Thyroid gland (tissue), 4 donors: Measurements from ENCODE around the gene KLK1. TPM values are rescaled to one million over a fixed set of nuclear protein-coding genes. Genes with fewer than 3 reads are reported as not detected.

Source experiments
- DNase-seq, 2 donors: peaks; one replicate each; pipeline ENCODE4 v3.0.0-alpha.2; 2019
- H3K27ac ChIP-seq, 3 donors: fragments of 200-600 bp; sonication (generic); 1 replicate in 2 of 3; 2 replicates in 1 of 3; pipeline ENCODE4 v1.5.1; 2016 to 2019; ENCODE audit warnings: mild to moderate bottlenecking in 1 of 3, moderate library complexity in 1 of 3
- H3K27me3 ChIP-seq: fragments of 200-600 bp; sonication (generic); one replicate; pipeline ENCODE4 v1.5.1; 2019
- H3K36me3 ChIP-seq, 2 donors: fragments of 200-600 bp; sonication (generic); one replicate each; pipeline ENCODE4 v1.5.1; 2016 to 2019
- H3K4me1 ChIP-seq, 2 donors: fragments of 200-600 bp; sonication (generic); one replicate each; pipeline ENCODE4 v1.5.1; 2017 to 2019
- H3K4me3 ChIP-seq, 3 donors: fragments of 200-600 bp; sonication (generic); replicated peaks in 1 of 3; 1 replicate in 2 of 3; 2 replicates in 1 of 3; pipeline ENCODE4 v1.5.1; 2016; ENCODE audit warnings: mild to moderate bottlenecking in 1 of 3
- H3K9me3 ChIP-seq: fragments of 200-600 bp; sonication (generic); one replicate; pipeline ENCODE4 v1.5.1; 2017
- CTCF ChIP-seq, 6 experiments: fragments of 200-600 bp in 3 of 6; fragments of 450-650 bp in 3 of 6; sonication (generic) in 3 of 6; IDR thresholded peaks; one replicate each; pipeline ENCODE4 v1.5.1; 2016 to 2019; ENCODE audit warnings: antibody characterized with exemption in 6 of 6, mild to moderate bottlenecking in 2 of 6, inconsistent platforms in 1 of 6, moderate library complexity in 1 of 6
- POLR2A ChIP-seq, 2 donors: fragments of 450-650 bp; IDR thresholded peaks; one replicate each; pipeline ENCODE4 v1.6.1; 2017; ENCODE audit warnings: antibody characterized with exemption in 2 of 2, mild to moderate bottlenecking in 2 of 2, moderate library complexity in 1 of 2
- WGBS, 2 donors: methylation state at CpG; one replicate each; pipeline ENCODE4 v1.1.5; 2017; 5-methylcytosine and 5-hydroxymethylcytosine counted together
- intact Hi-C: fragments of 100-400 bp; cut with DNase I; formaldehyde crosslinking; loops from one replicate; pipeline ENCODE4 v1.15.1; 2023
- total RNA-seq, 4 donors: library from RNA; depleted of rRNA; stranded (reverse); fragments of >200 nt; gene quantifications; one replicate each; pipeline ENCODE4 v1.2.3, GENCODE V29; 2016

KLK1 gene
- total RNA-seq, 4 donors from 2014 or later, result 0.67 to 6.6 (median 6.1) TPM; not detected in 1

- peaks cover 0 to 4% of the 10 kb centered on the region in 2 donors for H3K4me1 ChIP-seq
- H3K27ac ChIP-seq, result no peak overlapping the region
- peaks cover 12 to 14% of the 10 kb centered on the region in 2 donors for H3K36me3 ChIP-seq
- TF ChIP-seq CTCF (IDR thresholded peaks at IDR 0.05) (no peak), POLR2A (IDR thresholded peaks at IDR 0.05) (no peak)
- WGBS, 2 donors, result 63 to 72% methylated on average over 9 of the region's 11 CpGs
- H3K9me3 ChIP-seq, result no peaks in the 10 kb centered on the region
- intact Hi-C loops, result no loop called here
- DNase-seq, result no peak
- no peaks in the 10 kb centered on the region for H3K27me3 ChIP-seq
- H3K4me3 ChIP-seq, result no peak overlapping the region
Measured at GRCh38 chr19:50793558-50794065, 30.0 kb downstream of the KLK1 start.

GRCh38 chr19:50792272-50793250, 31.0 kb downstream of the KLK1 start:
- intact Hi-C loops, result no loop called here
- WGBS, 2 donors, result 88 to 89% methylated on average over 12 to 13 of the region's 13 CpGs
- peaks cover 1 to 4% of the 10 kb centered on the region in 2 donors for H3K36me3 ChIP-seq
- H3K4me1 ChIP-seq, result peaks cover 0 to 4% of the 10 kb centered on the region in 2 donors
- no peaks in the 10 kb centered on the region for H3K9me3 ChIP-seq
- H3K27me3 ChIP-seq, result no peaks in the 10 kb centered on the region
- no peak for DNase-seq
- no peak for TF ChIP-seq CTCF (IDR thresholded peaks at IDR 0.05)
- no peak for TF ChIP-seq POLR2A (IDR thresholded peaks at IDR 0.05)
- no peak overlapping the region for H3K4me3 ChIP-seq
- H3K27ac ChIP-seq, result no peak overlapping the region

GRCh38 chr19:50791594-50792271, 31.9 kb downstream of the KLK1 start:
- 84 to 88% methylated on average over 27 to 31 of the region's 47 CpGs for WGBS, 2 donors
- Histone ChIP-seq H3K9me3 (no peaks in the 10 kb centered on the region), H3K27me3 (no peaks in the 10 kb centered on the region), H3K4me1 (peaks cover 0 to 4% of the 10 kb centered on the region in 2 donors), H3K4me3 (no peak overlapping the region), H3K27ac (no peak overlapping the region), H3K36me3 (no peaks in the 10 kb centered on the region)
- intact Hi-C loops, result no loop called here
- TF ChIP-seq POLR2A (IDR thresholded peaks at IDR 0.05), result no peak
- no peak for TF ChIP-seq CTCF (IDR thresholded peaks at IDR 0.05)
- DNase-seq, result no peak

- TF ChIP-seq POLR2A (IDR thresholded peaks at IDR 0.05), result no peak
- TF ChIP-seq CTCF (IDR thresholded peaks at IDR 0.05), result no peak
- DNase-seq, result no peak
- Histone ChIP-seq H3K27me3 (no peaks in the 10 kb centered on the region), H3K27ac (no peak overlapping the region), H3K9me3 (no peaks in the 10 kb centered on the region), H3K36me3 (no peaks in the 10 kb centered on the region), H3K4me1 (peaks cover 0 to 4% of the 10 kb centered on the region in 2 donors), H3K4me3 (no peak overlapping the region)
- WGBS, 2 donors, result 91 to 93% methylated on average over 6 of the region's 6 CpGs
- intact Hi-C loops, result no loop called here
Measured at GRCh38 chr19:50790922-50791467, 32.6 kb downstream of the KLK1 start.
